Astrocyte of the hippocampus (primary cell): Measurements from ENCODE around the gene ST3GAL3.
A peak's percentile ranks its signal among the peaks of the same experiment; 100 is the strongest.

Source experiments
- DNase-seq: peaks from one replicate; pipeline ENCODE4 v3.0.0; 2011; ENCODE audit warnings: low read depth, low spot score

ST3GAL3 gene

DNA sequence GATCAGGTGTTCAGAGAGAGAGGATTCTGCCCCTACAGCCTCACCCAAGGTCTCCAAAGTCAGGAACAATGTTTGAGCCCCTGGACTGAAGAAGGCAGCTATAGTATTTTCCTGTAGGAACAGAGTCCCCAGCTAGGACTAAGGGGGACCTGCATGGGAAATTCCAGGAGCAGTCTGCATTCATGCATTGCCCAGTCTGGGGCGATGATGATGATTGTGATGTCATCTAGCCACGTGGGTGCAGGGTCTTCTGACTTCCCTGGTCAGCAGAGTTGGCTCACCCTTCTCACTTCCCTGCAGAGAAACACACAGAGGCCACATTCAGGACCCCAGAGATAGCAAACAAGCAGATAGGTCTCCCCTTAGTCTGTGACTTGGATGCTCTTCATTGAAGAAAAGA, 169.8 kb downstream of the ST3GAL3 start:
- no peak for DNase-seq

DNA sequence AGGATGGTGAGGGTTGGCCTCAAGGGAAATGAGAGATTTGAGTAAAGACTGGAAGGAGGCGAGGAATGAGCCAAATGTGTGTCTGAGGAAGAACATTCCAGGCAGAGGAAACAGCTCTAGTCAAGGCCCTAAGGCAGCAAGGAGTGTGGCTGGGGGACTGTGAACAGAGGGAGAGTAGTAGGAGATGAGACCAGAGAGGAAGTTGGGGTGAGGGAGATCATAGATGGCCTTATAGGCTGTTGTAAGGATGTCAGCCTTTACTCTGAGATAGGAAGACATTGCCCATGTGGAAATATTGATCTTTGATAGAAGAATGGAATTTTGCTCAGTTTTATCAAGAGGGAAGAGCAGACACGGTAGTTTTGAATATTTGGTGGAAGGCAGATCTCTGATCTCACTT, 171.1 kb downstream of the ST3GAL3 start:
- DNase-seq = no peak

DNA sequence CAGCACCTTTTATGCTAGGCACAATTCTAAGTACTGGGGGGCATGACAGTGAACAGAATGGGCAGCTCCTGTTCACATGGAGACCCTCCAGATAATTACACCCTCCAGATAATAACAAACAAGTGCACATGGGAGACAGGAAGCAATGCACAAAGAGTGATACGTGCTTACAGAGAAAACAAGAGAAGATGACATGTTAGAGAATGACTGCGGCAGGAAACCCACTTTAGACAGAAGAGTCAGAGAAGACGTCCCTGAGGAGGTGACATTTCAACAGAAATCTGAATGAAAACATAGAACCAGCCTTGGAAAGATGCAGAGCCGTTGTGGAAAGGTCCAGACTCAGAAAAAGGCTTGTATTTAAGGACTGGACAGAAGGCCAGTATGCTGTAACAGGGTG, 171.5 kb downstream of the ST3GAL3 start:
- no peak for DNase-seq

- peak; percentile 54 for DNase-seq
Observed at GRCh38 chr1:43879414-43879813, 172.1 kb downstream of the ST3GAL3 start.

GRCh38 chr1:43879996-43880395, 172.7 kb downstream of the ST3GAL3 start:
- DNase-seq = no peak

DNA sequence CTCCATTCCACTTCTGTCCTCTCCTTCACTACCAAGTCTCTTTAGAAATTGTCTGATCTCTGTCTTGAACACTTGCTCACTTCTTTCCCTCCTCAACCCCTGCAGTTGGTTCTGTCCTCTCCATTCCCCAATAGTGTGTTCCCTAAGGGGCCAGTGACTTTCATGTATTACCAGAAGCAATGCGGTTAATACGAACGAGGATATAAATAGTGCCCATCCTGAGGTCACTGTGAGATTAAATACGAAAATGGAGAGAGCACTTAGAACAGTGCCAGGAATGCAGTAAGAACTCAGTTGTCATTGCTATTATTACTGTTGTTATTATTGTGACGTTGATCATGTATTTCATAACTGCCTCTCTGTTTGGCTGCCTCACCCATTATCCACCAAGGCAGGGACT, 173.3 kb downstream of the ST3GAL3 start:
- DNase-seq = no peak

DNA sequence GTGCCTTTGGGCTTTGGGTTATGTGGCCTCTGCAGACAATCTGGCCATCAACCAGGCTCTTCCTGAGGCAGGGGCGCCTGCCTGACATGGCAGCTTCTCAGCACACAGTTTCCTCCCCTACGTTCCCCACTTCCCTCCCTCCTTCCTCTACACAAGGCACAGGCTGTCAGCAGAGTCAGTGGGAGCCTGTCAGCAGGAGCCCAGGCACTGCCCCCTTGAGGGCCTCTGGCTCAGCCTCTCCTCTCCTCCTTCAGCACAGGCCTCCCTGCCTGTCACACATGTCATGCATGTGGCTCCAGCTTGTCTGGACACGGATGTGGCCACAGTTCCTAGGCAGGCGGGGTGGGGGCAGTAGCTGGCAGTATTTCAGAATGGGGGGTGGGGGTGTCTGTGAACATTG, 174.1 kb downstream of the ST3GAL3 start:
- no peak for DNase-seq

GRCh38 chr1:43882763-43883162, 175.4 kb downstream of the ST3GAL3 start:
- DNase-seq = no peak

DNA sequence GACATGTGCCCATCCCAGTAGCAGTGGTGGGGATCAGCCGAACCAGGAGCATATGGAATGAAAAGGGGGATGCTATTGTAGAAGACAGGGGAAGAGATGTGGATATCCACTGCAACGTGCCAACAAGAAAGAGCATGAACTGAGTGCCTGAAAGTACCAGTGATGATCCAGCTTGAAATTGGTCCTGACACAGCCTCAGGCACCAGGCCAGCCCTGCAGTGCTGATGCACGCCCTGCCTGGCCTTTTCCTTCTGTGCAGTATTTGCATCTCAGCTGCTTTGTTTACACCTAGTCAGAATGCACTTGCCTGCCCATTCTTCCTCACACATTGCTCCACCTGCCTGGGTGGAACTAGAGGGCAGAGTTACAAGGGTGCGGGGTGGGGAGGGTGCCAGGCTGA, 176.0 kb downstream of the ST3GAL3 start:
- no peak for DNase-seq

GRCh38 chr1:43885279-43885801, 178.0 kb downstream of the ST3GAL3 start:
- no peak for DNase-seq

DNA sequence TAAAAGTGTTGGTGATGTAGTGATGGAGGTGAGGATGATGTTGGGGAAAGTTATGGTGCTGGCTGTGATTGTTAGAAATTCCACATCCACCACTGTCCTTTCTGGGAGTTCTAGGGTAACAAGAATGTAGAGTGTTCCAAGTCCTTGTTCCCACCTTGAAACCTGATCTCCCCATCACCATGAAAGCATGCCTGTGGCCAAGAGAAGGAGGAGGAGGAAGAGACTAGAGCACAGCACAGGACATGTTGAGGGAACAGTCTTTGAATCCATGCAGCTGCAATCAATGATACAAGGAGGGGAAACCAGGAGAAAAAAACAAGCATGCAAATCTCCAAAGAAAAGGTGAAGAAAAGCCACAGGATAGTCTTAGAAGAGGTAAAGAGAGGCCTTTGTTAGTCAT, 180.4 kb downstream of the ST3GAL3 start:
- DNase-seq = no peak

- DNase-seq = no peak
Observed at GRCh38 chr1:43890815-43891214, 183.5 kb downstream of the ST3GAL3 start.

- DNase-seq = no peak
Observed at GRCh38 chr1:43893006-43893405, 185.7 kb downstream of the ST3GAL3 start.

DNA sequence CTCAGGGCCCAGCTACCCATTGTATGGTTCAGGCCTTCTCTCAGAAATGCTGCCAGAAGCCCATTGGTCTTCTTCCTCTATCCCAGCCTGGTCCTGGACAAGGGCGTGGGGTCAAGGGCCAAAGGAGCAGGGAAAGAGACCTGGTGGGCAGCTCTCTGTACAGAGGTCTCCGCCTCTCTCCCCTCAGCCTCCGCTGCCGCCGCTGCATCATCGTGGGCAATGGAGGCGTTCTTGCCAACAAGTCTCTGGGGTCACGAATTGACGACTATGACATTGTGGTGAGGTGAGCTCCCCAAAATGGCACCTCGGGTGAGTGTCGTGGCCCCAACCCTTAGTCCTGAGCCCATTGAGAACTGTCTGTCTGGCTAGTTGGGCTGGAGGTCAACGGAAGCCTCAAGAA, 191.6 kb downstream of the ST3GAL3 start:
- DNase-seq = no peak

- DNase-seq = no peak
Observed at GRCh38 chr1:43900386-43900785, 193.1 kb downstream of the ST3GAL3 start.

DNA sequence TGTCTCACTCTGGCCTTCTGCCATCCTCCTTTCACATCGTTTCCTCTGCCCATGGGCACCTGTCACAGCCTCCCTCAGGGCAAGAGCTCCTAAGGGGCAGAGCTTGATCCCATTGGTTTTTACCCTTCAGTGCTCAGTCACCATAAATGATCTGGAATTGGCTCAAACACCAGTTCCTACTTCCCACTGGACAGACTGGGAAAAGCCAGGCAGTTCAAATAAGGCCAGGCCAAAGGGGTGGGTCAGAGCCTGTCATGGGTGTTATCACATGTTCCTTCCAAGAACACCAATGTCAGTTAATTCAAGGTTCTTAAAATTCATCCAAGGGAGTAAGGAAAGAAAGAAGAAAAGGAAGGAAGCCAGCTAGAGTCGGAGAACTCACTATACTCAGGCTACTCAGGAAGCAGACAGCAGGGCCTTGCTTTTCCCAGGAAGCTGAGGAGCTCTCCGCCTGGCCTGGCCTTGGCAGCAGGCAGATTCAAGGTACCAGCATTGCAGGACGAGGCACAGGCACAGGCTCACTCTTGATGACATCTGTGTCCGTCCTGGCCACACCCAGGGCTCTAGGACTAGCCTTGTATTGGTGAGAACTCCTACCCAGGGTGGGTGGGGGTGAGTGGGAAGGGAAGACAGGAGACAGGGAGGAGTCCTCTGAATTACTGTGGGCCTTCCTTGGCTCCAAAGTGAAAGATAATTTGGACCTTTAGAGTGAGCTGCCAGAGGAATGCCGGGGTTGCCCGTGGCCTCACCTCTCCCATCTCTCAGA, 194.0 kb downstream of the ST3GAL3 start:
- no peak for DNase-seq

DNA sequence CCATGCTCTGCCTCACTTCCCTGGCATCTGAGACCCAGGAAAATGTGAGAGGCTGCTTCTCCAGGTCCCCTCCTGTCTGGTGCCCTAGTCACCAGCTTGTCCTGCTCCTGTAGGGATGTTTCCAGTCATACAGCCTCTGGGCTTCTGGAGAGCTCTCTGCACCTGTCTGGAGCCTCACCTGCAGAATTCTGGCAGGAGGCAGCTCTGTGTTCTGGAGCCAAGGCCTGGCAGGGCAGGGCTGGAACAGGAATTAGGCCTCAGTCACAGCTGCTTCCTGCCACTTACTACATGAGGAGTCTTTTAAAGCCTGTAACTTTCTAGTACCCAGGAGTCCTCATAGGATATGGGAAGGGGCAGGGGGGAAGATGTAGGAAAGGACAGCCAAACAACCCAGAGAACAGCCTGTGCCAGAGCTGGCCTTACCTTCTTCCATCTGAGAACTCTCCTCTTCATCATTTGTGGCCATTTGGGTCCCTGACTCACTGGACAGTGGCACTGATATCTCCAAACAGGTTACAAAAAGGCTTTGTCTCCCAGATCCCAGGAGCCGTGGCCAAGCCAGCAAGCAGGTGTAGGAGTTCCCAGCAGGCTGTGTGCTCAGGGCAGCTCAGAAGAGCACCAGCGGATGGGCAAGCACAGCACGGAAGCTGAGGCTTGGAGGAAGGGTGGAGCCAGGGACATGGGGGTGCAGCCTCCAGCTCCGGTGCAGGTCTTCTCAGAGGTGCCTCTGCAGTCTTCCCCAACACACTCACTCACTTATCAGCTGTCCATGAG, 194.9 kb downstream of the ST3GAL3 start:
- DNase-seq = no peak

DNA sequence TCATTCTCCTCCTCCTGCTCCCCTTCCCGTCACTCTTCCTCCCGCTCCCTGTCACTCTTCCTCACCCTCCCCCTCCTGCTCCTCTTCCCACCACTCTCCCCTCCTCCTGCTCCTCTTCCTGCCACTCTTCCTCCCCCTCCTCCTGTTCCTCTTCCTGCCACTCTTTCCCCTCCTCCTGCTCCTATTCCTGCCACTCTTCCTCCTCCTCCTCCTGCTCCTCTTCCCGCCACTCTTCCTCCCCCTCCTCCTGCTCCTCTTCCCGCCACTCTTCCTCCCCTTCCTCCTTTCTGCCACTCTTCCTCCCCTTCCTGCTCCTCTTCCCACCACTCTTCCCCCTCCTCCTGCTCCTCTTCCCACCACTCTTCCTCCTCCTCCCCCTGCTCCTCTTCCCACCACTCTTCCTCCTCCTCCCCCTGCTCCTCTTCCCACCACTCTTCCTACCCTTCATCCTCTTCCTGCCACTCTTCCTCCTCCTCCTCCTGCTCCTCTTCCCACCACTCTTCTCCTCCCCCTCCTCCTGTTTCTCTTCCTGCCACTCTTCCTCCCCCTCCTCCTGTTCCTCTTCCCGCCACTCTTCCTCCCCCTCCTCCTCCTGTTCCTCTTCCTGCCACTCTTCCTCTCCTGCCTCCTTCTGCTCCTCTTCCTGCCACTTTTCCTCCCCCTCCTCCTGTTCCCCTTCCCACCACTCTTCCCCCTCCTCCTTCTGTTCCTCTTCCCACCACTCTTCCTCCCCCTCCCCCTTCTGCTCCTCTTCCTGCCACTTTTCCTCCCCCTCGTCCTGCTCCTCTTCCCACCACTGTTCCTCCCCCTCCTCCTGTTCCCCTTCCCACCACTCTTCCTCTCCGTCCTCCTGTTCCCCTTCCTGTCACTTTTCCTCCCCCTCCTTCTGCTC, 197.6 kb downstream of the ST3GAL3 start:
- DNase-seq = no peak

- DNase-seq = no peak
Observed at GRCh38 chr1:43908226-43908625, 200.9 kb downstream of the ST3GAL3 start.

DNA sequence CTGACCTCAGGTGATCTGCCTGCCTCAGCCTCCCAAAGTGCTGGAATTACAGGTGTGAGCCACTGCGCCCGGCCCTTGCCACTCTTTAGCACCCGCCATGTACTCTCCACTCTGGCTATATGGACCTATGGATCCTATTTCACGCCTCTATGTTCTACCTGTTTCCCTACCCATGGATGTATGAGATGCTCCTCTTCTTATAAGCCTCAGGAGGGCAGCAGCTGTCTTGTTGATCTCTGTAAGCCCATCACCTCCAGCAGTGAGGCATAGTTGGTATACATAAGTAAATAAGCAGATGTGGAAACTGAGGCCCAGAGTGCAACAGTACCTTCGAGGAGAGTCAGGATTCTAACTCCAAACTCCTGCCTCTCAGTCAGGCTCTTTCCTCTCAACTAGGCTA, 201.5 kb downstream of the ST3GAL3 start:
- no peak for DNase-seq

DNA sequence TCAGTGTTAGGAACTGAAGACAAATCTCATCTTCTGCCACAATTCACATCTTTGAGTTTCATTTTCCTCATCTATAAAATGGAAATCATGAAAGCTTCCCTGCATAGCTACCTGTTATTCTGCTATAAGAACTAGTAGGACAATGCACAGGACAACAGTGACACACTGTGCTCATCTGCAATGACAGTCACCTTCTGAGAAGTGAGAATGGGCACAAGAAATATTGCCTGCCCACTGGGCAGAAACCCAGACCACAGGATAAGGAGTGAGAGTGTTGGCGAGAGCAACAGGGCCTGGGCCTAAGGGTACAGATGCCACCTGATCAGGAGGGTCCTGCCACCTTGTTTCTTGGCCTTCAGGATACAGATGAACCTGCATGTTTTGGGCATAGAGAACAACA, 203.0 kb downstream of the ST3GAL3 start:
- no peak for DNase-seq

- peak; percentile 77 for DNase-seq
Observed at GRCh38 chr1:43912607-43913006, 205.3 kb downstream of the ST3GAL3 start.
